IMR-90 (cell line): ENCODE data around the gene SLCO3A1. TPM values are rescaled to one million over a fixed set of nuclear protein-coding genes. Genes with fewer than 3 reads are reported as not detected.

Experiments used
- ATAC-seq: fragments of 200-7000 bp; cut with Tn5 transposase; 2 replicates; pipeline ENCODE4 v1.9.1; 2020; ENCODE audit warnings: low read depth, mild to moderate bottlenecking, moderate library complexity
- BruUV-seq: library from RNA; stranded (reverse); fragments of 400-500 nt; replicated peaks from 2 replicates; lab custom pipeline; 2021; lab: Mats Ljungman, UMichigan
- CTCF ChIA-PET: fragments of 300-600 bp; formaldehyde crosslinking; extraction: SDS; loops from one replicate; lab custom pipeline; 2021; ENCODE audit warnings: antibody characterized with exemption; lab: Yijun Ruan, JAX
- POLR2A ChIA-PET: fragments of 300-600 bp; sonication (Branson Sonifier 250); formaldehyde crosslinking; loops from one replicate; lab custom pipeline; 2022; ENCODE audit warnings: antibody characterized with exemption; ENCODE audit not compliant: unreplicated experiment; lab: Charles Lee
- DNase-seq: peaks from one replicate; pipeline ENCODE4 v3.0.0; 2013
- H2AFZ ChIP-seq: replicated peaks from 2 replicates; pipeline ENCODE3; 2013; ENCODE audit warnings: low read length, mild to moderate bottlenecking; ENCODE audit not compliant: poor library complexity
- H2AK5ac ChIP-seq: 2 replicates; pipeline ENCODE4 v1.6.1; 2013; ENCODE audit warnings: low read depth, low read length, inconsistent platforms
- H2AK9ac ChIP-seq: replicated peaks from 2 replicates; pipeline ENCODE3; 2013; ENCODE audit warnings: mild to moderate bottlenecking, low read depth, low read length, moderate library complexity; ENCODE audit not compliant: poor library complexity
- H2BK120ac ChIP-seq: 2 replicates; pipeline ENCODE4 v1.6.1; 2013; ENCODE audit warnings: low read depth, low read length, inconsistent platforms
- H2BK15ac ChIP-seq: 3 replicates; pipeline ENCODE4 v1.6.1; 2013; ENCODE audit warnings: low read depth, low read length, inconsistent platforms
- H2BK20ac ChIP-seq: 2 replicates; pipeline ENCODE4 v1.6.1; 2013; ENCODE audit warnings: low read depth, mild to moderate bottlenecking, inconsistent platforms, low read length, moderate library complexity
- H2BK5ac ChIP-seq: 2 replicates; pipeline ENCODE4 v1.6.1; 2013; ENCODE audit warnings: mild to moderate bottlenecking, low read depth, low read length, inconsistent platforms; ENCODE audit not compliant: poor library complexity, severe bottlenecking
- H3K14ac ChIP-seq: replicated peaks from 2 replicates; pipeline ENCODE4 v1.6.1; 2013; ENCODE audit warnings: low read depth, low read length, inconsistent platforms
- H3K18ac ChIP-seq: 2 replicates; pipeline ENCODE4 v1.6.1; 2013; ENCODE audit warnings: low read depth, low read length, control low read depth
- H3K23ac ChIP-seq: 2 replicates; pipeline ENCODE4 v1.6.1; 2013; ENCODE audit warnings: low read depth, low read length, inconsistent platforms
- H3K27ac ChIP-seq: 2 replicates; pipeline ENCODE4 v1.5.1; 2013; ENCODE audit warnings: mild to moderate bottlenecking, control low read depth, low read length; ENCODE audit not compliant: insufficient read depth
- H3K27me3 ChIP-seq: 2 replicates; pipeline ENCODE4 v1.6.1; 2013; ENCODE audit warnings: low read length; ENCODE audit not compliant: control insufficient read depth, insufficient read depth
- H3K36me3 ChIP-seq: 2 replicates; pipeline ENCODE4 v1.6.1; 2013; ENCODE audit warnings: low read length, mixed read lengths; ENCODE audit not compliant: control insufficient read depth, insufficient read depth
- H3K4ac ChIP-seq: 2 replicates; pipeline ENCODE4 v1.6.1; 2013; ENCODE audit warnings: low read depth, low read length, inconsistent platforms
- H3K4me1 ChIP-seq: 2 replicates; pipeline ENCODE4 v1.6.1; 2013; ENCODE audit warnings: low read length, mixed read lengths; ENCODE audit not compliant: control insufficient read depth, insufficient read depth
- H3K4me2 ChIP-seq: 2 replicates; pipeline ENCODE4 v1.6.1; 2013; ENCODE audit warnings: low read depth, mild to moderate bottlenecking, control low read depth, low read length, moderate library complexity
- H3K4me3 ChIP-seq: 2 replicates; pipeline ENCODE4 v1.5.1; 2013; ENCODE audit warnings: low read depth, mild to moderate bottlenecking, control low read depth, low read length, moderate library complexity; ENCODE audit not compliant: insufficient read depth
- H3K56ac ChIP-seq: 2 replicates; pipeline ENCODE4 v1.6.1; 2013; ENCODE audit warnings: low read length, inconsistent platforms; ENCODE audit not compliant: insufficient read depth; ENCODE audit errors: extremely low read depth
- H3K79me1 ChIP-seq, 2 experiments: 2 replicates each; pipeline ENCODE4 v1.6.1; 2013; ENCODE audit warnings: low read length in 2 of 2, inconsistent platforms in 1 of 2, low read depth in 1 of 2
- H3K9ac ChIP-seq: 2 replicates; pipeline ENCODE4 v1.6.1; 2013; ENCODE audit warnings: low read depth, low read length, control low read depth
- H3K9me1 ChIP-seq: 2 replicates; pipeline ENCODE4 v1.6.1; 2013; ENCODE audit warnings: low read length, inconsistent platforms; ENCODE audit not compliant: insufficient read depth
- H3K9me3 ChIP-seq: 2 replicates; pipeline ENCODE4 v1.6.1; 2013; ENCODE audit warnings: low read length; ENCODE audit not compliant: control insufficient read depth, insufficient read depth
- H4K20me1 ChIP-seq: 2 replicates; pipeline ENCODE4 v1.6.1; 2013; ENCODE audit warnings: low read length, inconsistent platforms; ENCODE audit not compliant: insufficient read depth
- H4K5ac ChIP-seq: 2 replicates; pipeline ENCODE4 v1.6.1; 2013; ENCODE audit warnings: mild to moderate bottlenecking, low read depth, low read length, control low read depth
- H4K8ac ChIP-seq, 2 experiments: 2 replicates each; pipeline ENCODE4 v1.6.1; 2013; ENCODE audit warnings: low read depth in 2 of 2, low read length in 2 of 2, control low read depth in 1 of 2, inconsistent platforms in 1 of 2
- H4K91ac ChIP-seq: 2 replicates; pipeline ENCODE4 v1.6.1; 2013; ENCODE audit warnings: low read depth, low read length, inconsistent platforms; ENCODE audit not compliant: insufficient read depth
- BHLHE40 ChIP-seq: fragments of 150-350 bp; IDR thresholded peaks from 2 replicates; pipeline ENCODE4 v1.6.1; 2016; ENCODE audit warnings: mild to moderate bottlenecking, low read depth, low read length
- CHD1 ChIP-seq: IDR thresholded peaks from 2 replicates; pipeline ENCODE4 v1.6.1; 2012; ENCODE audit warnings: low read depth, low read length, improper control_type of control experiment
- ELK1 ChIP-seq: fragments of 150-350 bp; IDR thresholded peaks from 2 replicates; pipeline ENCODE4 v1.6.1; 2016; ENCODE audit warnings: low read depth, mild to moderate bottlenecking, low read length, moderate library complexity, borderline replicate concordance
- FOS ChIP-seq: fragments of 150-350 bp; IDR thresholded peaks from 2 replicates; pipeline ENCODE4 v1.6.1; 2016; ENCODE audit warnings: low read depth, low read length
- MAFK ChIP-seq: IDR thresholded peaks from 2 replicates; pipeline ENCODE4 v1.6.1; 2012; ENCODE audit warnings: low read depth, low read length, improper control_type of control experiment
- MXI1 ChIP-seq: IDR thresholded peaks from 2 replicates; pipeline ENCODE4 v1.6.1; 2012; ENCODE audit warnings: low read depth, mild to moderate bottlenecking, low read length, moderate library complexity, borderline replicate concordance
- NFE2L2 ChIP-seq: fragments of 150-350 bp; IDR thresholded peaks from 2 replicates; pipeline ENCODE4 v1.6.1; 2016; ENCODE audit warnings: low read depth, mild to moderate bottlenecking, low read length
- RAD21 ChIP-seq: IDR thresholded peaks from 2 replicates; pipeline ENCODE4 v1.6.1; 2012; ENCODE audit warnings: low read length, improper control_type of control experiment
- RCOR1 ChIP-seq: IDR thresholded peaks from 2 replicates; pipeline ENCODE4 v1.6.1; 2012; ENCODE audit warnings: mild to moderate bottlenecking, low read length, improper control_type of control experiment; ENCODE audit not compliant: insufficient replicate concordance
- USF2 ChIP-seq: fragments of 150-350 bp; IDR thresholded peaks from 2 replicates; pipeline ENCODE4 v1.6.1; 2017; ENCODE audit warnings: mild to moderate bottlenecking, antibody characterized with exemption, low read length, low read depth
- WGBS, 2 experiments: methylation state at CpG; one replicate each; pipeline versions ENCODE4 v1.1.5 to v1.1.7; 2013; ENCODE audit warnings: missing lambda C conversion rate in 2 of 2; ENCODE audit not compliant: insufficient read length in 1 of 2; ENCODE audit errors: extremely low coverage in 2 of 2; 5-methylcytosine and 5-hydroxymethylcytosine counted together
- dilution Hi-C: fragments of 300-500 bp; cut with HindIII; formaldehyde crosslinking; loops from one replicate; pipeline ENCODE4 v1.14.3; 2018; ENCODE audit warnings: low sequenced_read_pairs; ENCODE audit not compliant: unreplicated experiment
- in situ Hi-C: fragments of 300-500 bp; cut with MboI; formaldehyde crosslinking; loops from 3 replicates; pipeline ENCODE4 v1.14.3; 2019; ENCODE audit warnings: low sequenced_read_pairs, inconsistent platforms, mixed read lengths
- intact Hi-C: fragments of 100-400 bp; cut with micrococcal nuclease; formaldehyde crosslinking; loops from 2 replicates; pipeline ENCODE4 v1.10.0; 2022
- polyA plus RNA-seq, 3 experiments: library from polyadenylated mRNA; depleted of rRNA; stranded (reverse); fragments of >200 nt; gene quantifications; 2 replicates each; pipeline ENCODE4 v1.2.3, GENCODE V29; 2012; ENCODE audit warnings: low replicate concordance in 1 of 3
- total RNA-seq: library from RNA; depleted of rRNA; stranded (reverse); fragments of >200 nt; gene quantifications from 2 replicates; pipeline ENCODE4 v1.2.3, GENCODE V29; 2012

SLCO3A1 gene
- total and polyA plus RNA-seq, 2 of the 4 experiments (the other 2 are of a cell fraction), result 4.7 to 8.1 TPM

GRCh38 chr15:91885054-91885453, 31.5 kb downstream of the SLCO3A1 start:
- DNase-seq (no peak), ATAC-seq (0 out of 2 replicates have a peak, but pooled peaks have one; percentile 10)
- no peak overlapping the region for H3K56ac ChIP-seq
- peak overlapping the region; percentile 60 for H3K18ac ChIP-seq
- no peak overlapping the region for H3K9ac ChIP-seq
- peaks cover 10% of the 10 kb centered on the region; the same call in 1 of the 2 replicates for H3K9me1 ChIP-seq
- H4K8ac ChIP-seq, result peak overlapping the region in 1 of 2 experiments; percentile 69; a peak in 2 of 4 replicates
- H2AFZ ChIP-seq, result peak overlapping the region; percentile 73
- H3K14ac ChIP-seq, result peak overlapping the region; percentile 57; the same call in 1 of the 2 replicates
- H3K4me2 ChIP-seq, result peak overlapping the region; percentile 30; the same call in 1 of the 2 replicates
- peak overlapping the region; percentile 8 for H4K91ac ChIP-seq
- dilution Hi-C loops (no loop called here), in situ Hi-C loops (no loop called here), intact Hi-C loops (no loop called here)
- no peaks in the 10 kb centered on the region for H4K20me1 ChIP-seq
- no TSS peak for BruUV-seq
- no CpG with 5 or more reads among the region's 7 CpGs for whole genome bisulfite sequencing, 2 experiments
- ChIA-PET CTCF (no interaction called here), POLR2A (no interaction called here)
- H3K23ac ChIP-seq, result no peak overlapping the region
- H3K36me3 ChIP-seq, result no peaks in the 10 kb centered on the region
- peaks cover 10% of the 10 kb centered on the region for H3K4me1 ChIP-seq
- H2AK9ac ChIP-seq, result peak overlapping the region; percentile 78
- no peak for TF ChIP-seq RCOR1
- no peak for TF ChIP-seq CHD1
- TF ChIP-seq MXI1, result no peak
- TF ChIP-seq BHLHE40, result no peak
- no peak for TF ChIP-seq RAD21
- no peak for TF ChIP-seq MAFK
- TF ChIP-seq ELK1, result no peak
- TF ChIP-seq FOS, result no peak
- TF ChIP-seq NFE2L2, result no peak
- no peak for TF ChIP-seq USF2
- no peak overlapping the region for H2BK5ac ChIP-seq
- peaks cover 0 to 16% of the 10 kb centered on the region in 2 experiments; a peak in 1 of 4 replicates for H3K79me1 ChIP-seq
- peak overlapping the region; percentile 91 for H4K5ac ChIP-seq
- H2BK20ac ChIP-seq, result peak overlapping the region; percentile 83
- H2AK5ac ChIP-seq, result 0 out of 2 replicates have a peak overlapping the region, but pooled peaks have one; percentile 72
- peak overlapping the region; percentile 20; the same call in 1 of the 2 replicates for H3K27ac ChIP-seq
- no peak overlapping the region for H2BK15ac ChIP-seq
- H3K9me3 ChIP-seq, result no peaks in the 10 kb centered on the region
- no peaks in the 10 kb centered on the region for H3K27me3 ChIP-seq
- no peak overlapping the region for H3K4me3 ChIP-seq
- peak overlapping the region; percentile 65 for H3K4ac ChIP-seq
- peak overlapping the region; percentile 69 for H2BK120ac ChIP-seq
